Stimulated activated CD8-positive, alpha-beta memory T cell treated with anti-CD3 and anti-CD28 coated beads, Interleukin-7, amount 100 ng/mL, for 24 hours (primary cell): Measurements from ENCODE around the gene VWA8.
"Not testable (repeated sequence)": the region's sequence is repeated elsewhere in the genome, so short reads cannot be mapped to it uniquely, and the experiment has no call there.

Experiments used
- DNase-seq: peaks from one replicate; pipeline ENCODE4 v3.0.0-alpha.2; 2020; ENCODE audit warnings: low read depth

Gene VWA8

DNA sequence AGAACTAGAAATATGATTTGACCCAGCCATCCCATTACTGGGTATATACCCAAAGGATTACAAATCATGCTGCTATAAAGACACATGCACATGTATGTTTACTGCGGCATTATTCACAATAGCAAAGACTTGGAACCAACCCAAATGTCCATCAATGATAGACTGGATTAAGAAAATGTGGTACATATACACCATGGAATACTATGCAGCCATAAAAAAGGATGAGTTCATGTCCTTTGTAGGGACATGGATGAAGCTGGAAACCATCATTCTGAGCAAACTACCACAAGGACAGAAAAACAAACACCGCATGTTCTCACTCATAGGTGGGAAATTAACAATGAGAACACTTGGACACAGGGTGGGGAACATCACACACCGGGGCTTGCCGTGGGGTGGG is 38.0 kb downstream of the VWA8 start:
- DNase-seq = not testable (repeated sequence)

DNA sequence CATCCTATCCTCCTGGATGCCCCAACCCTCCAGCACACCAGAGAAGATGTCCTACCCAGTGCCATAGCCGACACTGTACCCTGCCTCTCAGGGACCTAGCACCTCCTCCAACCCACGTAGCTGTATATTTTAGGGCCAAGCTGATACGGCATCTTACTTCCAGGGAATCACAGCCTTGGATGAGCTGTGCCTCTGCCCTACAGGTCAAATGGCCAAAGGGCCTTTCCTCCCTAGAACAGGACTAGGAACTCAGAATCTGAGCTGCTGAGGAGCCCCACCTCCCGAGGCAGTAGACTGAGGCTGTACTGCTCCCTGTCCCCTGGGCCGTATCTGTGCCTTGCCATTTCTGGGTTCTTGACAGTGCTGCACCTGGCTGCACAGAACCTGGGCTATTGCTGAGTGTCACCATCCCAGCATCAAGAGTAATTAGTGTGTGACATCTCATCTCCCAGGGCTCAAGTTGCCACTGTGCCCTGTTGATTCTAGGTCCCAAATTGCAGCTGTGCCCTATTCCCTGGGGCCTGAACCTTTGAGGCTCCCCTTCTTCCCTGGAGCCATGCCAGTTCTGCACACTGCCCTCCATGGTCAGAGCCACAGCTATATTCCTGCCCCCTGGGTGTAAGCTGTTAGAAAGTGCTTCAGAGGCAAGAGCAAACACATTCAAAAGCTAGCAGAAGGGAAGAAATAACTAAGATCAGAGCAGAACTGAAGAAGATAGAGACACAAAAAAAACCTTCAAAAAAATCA is 41.0 kb downstream of the VWA8 start:
- no peak for DNase-seq

DNA sequence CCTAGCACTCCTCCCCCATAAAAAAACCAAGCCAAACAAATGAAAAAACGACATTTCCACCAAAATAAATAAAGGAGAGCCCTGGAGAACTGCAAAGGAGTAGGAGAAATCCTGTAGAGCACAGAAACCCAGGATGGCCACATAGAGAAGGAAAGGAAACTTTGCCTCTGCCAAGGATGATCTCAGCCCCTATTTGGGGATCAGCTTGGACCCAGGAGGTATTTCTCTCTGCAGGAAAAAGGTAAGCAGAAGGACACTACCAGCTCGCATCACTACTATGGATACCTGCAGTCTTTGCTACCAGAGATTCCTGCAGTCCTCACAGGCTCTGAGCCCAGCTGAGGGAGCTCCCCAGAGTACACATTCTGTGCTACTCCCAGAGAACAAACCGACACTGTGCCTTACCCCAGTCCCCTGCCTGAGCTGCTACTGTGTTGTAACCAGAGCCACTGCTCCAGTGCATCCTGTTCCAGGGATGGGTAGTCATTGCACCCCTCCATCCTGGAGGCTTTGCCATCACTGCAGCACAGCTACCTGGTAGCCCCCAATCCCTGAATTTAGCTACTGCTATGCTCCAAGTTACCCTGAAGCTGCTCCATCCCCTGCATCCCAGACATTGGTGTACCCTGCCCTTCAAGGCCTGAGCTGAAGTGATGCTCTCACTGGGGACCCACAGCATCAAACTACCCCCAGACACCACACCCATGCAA is 41.7 kb downstream of the VWA8 start:
- no peak for DNase-seq

DNA sequence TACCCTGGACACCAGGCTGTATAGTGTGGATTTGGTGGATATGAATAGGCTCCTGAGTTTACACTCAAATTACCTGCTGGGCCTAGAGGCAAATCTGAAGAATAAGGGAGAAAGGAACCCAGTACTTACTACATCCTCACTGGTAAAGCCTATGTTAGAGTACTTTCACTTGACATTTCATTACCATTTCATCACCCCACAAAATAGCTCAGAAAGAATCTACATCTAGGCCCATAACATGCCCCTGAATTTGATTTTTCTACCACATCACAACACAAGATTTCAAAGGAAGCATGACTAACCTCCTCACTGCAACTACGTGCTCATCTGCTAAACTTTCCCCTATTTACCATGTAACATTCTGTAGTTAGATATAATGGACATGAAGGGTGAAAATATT is 43.3 kb downstream of the VWA8 start:
- DNase-seq = no peak

DNA sequence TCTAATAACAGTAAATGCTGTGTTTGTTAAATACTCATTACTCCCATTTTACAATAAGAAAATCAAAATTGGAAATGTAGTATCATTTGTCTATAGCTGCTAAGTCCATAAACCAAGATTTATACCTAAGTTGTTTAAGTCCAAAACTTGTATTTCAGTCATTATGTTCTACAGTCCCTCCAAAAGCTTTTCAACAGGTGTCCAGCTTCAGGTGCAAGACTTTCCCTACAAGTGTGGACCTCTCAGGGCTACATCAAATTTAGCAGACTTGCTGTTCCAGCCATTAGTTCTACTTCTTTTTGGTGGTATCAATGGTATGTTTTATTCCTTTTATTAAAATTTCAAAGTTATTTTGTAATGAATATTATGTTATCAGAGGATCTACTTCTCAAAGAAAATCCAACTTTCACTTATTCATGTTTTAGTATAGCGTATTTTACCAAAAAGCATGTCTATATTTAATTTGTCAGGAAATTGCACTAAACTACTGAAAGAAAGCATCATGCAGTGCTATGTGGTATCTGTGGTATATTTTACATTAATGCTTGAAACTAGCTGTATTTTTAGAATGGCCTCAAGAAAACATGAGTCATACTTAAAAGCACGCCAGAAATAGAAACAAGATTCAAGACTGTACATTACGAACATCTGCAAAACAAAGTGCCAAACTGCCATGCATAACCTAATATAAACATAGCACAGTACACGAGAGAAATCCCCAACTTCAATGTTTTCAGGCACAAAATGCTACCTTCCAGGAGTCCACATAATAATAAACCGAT is 44.5 kb downstream of the VWA8 start:
- DNase-seq = no peak

DNA sequence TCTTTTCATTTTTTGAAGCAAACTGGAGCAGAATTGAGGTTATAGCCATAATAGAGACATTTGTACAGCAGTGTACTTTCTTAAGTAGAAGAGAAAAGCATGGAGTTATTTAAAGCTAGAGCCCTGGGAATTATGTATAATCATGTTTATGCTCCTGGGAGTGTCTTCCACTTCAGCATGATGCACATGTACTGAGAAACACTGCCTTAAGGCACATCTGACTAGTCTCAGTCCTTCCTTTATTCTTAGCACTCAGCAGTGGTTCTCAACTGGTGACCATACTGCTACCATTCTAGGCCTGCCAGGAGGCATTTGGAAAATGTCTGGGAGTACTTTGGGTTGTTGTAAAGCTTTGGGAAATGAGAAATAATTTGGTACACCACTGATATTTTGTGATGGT is 45.8 kb downstream of the VWA8 start:
- no peak for DNase-seq

DNA sequence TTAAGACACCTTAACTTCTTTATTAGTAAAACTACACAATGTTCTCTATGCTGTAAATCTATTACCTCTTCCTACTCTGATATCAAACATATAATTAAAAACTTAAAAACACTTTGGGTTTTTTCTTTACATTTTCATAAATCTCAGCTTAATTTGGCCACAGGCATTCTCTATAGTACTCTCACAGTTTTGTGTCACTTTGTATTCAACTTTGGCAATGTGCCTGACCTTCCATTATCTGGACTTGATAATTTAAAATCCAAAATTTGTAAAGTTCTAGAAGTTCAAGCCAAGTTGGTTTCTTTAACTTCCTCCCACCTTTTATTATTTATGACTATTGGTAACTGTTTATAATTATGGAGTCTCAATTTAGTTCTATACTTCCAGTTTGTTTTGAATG is 46.4 kb downstream of the VWA8 start:
- DNase-seq = no peak

DNA sequence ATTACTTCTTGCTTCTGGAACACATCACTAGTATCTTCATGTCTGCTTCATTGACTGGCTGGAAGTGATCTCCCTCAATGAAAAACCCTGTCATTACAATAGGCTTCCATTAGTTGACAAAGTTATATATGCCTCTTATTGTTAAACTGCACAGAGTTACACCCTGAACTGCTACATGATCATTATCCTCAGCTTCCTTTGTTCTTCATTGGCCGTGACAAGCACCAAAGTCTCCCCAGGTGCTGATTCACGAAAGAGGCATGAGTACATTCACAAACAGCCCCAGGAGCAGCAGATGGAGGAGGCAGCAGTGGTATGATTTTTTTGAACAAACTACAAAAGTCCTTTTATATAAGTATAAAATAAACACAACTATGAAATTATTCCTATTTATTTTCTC is 51.4 kb downstream of the VWA8 start:
- no peak for DNase-seq

DNA sequence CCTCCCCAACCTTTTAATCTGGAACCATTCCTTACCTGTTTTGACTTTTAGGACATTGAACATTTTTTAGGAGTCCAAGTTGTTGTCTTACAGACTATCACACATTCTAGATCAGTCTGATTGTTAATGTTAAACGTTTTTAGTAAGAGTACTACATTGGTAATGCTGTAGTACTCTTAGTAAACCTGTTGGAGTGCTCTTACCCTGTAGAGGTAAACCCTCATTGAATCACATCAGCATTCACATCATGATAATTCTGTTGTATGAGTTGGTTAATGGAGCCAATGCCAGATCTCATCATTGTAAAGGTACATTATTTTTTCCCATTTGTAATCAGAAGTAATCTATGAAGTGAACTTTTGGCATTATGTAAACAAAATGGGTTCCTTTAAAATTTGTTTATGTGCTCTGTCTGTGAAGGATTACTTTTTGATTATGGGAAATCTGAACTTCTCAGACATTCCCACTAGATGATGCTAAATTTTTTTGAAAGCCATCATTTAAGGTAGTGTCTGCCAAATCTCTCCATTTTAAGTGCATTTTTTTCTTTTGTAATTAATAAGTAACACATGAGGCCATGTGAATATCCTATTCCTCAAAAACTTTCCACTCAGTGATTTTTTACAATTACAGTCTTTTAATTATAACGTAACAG is 55.2 kb downstream of the VWA8 start:
- DNase-seq = no peak

DNA sequence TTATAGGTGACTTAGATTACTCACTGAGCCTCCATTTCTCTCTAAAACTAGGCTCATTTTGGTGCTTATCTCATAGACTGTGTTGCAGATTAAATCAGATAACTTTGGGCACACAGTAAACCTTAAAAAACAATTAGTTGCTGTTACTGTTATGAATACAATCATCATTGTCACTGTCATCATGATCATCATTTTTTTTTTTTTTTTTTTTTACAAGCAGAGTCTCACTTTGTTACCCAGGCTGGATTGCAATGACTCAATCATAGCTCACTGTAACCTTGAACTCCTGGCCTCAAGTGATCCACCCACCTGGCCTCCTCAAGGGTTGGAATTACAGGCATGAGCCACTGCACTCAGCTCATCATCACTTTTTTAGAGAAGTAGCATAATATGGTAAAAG is 60.0 kb downstream of the VWA8 start:
- DNase-seq = no peak

DNA sequence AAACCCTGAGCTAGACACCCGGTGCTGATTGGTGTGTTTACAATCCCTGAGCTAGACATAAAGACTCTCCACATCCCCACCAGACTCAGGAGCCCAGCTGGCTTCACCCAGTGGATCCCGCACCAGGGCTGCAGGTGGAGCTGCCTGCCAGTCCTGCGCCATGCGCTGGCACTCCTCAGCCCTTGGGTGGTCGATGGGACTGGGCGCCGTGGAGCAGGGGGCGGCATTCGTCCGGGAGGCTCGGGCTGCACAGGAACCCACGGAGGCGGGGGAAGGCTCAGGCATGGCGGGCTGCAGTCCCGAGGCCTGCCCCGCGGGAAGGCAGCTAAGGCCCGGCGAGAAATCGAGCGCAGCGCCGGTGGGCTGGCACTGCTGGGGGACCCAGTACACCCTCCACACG is 62.5 kb downstream of the VWA8 start:
- DNase-seq = not testable (repeated sequence)

DNA sequence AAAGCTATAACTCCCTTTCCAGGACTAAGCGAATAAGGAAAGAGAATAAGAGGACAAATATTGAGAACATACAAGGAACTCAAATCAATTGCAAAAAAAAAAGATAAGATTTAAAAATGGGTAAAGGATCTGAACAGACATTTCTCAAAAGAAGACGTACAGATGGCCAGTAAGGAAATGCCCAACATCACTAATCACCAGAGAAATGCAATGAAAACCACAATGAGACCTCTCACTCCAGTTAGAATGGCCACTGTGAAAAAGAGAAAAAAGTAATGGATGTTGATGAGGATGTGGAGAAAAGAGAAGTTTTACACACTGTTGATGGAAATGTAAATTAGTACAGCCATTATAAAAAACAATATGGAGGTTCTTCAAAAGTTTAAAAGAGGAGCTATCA is 63.8 kb downstream of the VWA8 start:
- no peak for DNase-seq

DNA sequence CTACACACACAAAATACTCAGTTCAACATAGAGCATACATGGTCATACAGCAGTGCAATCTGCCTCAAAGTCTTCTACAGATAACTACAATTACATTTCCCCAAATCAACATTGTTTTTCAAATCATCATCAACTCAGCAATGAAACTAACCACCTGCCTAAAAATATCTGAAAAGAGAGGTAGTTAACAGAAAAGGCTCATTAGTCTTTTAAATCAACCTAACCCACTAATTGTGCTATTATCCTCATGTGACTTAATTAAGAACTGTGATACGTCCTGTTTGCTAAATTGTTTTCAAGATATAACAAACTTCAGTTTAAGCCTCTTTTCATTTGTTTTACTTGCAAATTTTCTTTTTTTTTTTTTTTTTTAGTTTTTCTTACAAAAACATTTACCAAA is 65.4 kb downstream of the VWA8 start:
- DNase-seq = no peak

DNA sequence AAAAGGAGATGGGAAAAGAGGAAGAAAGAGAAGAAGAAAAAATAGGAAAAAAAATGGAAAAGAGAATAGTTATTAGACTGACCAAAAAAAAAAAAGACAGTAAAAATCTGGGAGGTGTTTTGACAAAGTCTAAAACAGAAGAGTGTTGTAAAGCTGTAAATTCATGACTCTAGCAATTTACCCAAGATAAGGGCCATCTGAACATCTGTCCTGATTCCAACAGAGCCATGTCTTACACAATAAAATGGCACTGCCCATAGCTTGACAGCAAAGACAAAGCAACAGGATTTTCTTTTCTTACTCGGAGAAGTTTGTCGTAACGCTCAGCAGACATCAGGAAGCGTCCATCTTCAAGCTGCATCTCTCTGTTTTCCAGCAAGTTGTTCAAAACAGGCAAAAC is 69.8 kb downstream of the VWA8 start:
- no peak for DNase-seq

DNA sequence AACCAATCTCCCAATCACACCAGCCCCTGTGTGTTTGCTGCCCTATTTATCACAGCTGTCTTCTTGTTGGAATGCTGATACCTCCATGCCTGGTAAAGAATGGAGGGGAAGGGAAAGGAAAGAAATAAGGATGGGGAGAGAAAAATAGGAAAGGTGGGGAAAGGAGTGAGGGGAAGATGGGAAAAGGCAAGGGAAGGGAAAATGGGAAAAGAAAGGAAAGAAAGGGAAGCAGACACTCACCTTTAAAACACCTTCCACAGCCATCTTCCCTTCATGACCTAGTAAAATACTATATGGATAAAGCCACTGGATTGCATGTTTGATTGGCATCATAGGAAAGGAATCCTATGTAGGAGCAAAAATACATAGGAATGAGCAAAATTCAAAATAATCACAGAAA is 77.8 kb downstream of the VWA8 start:
- DNase-seq = no peak

DNA sequence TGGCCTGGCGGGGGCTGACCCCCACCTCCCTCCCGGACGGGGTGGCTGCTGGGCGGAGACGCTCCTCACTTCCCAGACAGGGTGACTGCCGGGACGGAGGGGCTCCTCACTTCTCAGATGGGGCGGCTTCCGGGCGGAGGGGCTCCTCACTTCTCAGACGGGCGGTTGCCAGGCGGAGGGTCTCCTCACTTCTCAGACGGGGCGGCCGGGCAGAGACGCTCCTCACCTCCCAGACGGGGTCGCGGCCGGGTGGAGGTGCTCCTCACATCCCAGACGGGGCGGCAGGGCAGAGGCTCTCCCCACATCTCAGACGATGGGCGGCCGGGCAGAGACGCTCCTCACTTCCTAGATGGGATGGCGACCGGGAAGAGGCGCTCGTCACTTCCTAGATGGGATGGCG is 79.0 kb downstream of the VWA8 start:
- not testable (repeated sequence) for DNase-seq

DNA sequence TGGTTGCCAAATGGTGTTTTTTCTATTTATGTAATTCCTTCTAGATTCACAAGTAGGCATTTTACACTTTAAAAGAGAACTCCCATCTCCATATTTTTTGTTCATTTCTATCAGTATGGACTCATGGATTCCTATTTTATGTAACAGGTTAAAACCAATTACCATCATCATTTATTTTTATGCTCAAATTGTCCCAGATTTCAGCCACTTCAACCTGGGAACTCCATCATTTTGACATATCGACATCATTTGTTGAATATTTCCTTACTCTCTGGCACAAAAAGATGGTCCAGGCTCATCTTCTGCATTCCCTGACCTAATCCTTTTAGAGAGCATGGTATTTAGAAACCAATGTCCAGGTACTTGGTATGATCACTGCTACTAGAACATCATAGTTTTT is 79.9 kb downstream of the VWA8 start:
- DNase-seq = no peak

DNA sequence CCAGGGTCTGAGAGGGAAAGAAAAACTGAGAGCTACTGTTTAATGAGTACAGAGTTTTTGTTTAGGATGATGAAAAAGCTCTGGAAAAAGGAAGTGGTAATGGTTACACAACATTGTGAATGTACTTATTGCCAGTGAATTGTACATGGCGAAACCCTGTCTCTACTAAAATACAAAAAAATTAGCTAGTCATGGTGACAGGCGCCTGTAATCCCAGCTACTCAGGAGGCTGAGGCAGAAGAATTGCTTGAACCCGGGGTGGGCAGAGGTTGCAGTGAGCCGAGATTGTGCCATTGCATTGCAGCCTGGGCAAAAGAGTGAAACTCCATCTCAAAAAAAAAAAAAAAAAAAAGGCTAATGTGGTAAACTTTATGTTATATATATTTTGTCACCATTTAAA is 96.3 kb downstream of the VWA8 start:
- no peak for DNase-seq

DNA sequence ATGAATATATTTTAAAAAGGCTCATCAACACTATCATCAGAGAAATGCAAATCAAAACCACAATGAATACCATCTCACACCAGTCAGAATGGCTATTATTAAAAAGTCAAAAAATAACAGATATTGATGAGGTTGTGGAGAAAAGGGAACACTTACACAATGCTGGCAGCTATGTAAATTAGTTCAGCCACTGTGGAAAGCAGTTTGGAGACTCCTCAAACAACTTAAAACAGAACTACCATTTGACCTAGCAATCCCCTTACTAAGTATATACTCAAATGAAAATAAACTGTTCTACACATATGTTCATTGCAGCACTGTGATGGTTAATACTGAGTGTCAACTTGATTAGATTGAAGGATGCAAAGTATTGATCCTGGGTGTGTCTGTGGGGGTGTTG is 98.2 kb downstream of the VWA8 start:
- not testable (repeated sequence) for DNase-seq

DNA sequence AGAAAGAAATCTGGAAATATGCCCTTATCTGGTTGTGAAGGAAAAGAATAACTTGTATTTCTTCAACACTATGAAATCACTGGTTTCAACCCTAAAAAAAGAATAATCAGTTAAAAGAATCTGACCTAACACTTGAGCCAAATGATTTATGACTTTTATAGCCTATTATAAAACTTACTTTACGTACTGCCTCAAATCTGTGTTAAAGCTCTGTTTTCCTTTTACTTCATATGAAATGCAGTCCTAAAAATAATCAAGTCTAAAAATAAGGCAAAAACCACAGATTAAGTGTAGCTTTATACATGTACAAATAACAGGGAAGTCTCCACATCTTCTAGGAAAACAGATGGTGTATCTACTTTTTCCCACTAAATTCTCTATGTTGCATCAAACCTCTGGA is 101.3 kb downstream of the VWA8 start:
- DNase-seq = no peak

DNA sequence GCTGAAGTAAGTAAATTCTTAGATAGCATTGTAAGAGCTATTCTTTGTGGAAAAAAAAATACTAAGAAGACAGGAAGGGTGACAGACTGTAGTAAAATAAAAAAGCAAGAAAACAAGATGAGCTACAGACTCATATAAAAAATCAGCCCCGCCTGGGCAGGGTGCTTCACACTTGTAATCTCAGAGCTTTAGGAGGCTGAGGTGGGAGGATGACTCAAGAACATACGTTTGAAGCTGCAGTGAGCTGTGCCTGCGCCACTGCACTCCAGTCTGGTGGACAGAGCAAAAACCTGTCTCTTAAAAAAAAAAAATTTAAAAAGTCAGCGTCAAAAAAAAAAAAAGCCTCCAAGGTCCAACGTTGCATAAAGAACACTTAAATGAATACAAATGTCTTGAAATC is 102.1 kb downstream of the VWA8 start:
- no peak for DNase-seq

DNA sequence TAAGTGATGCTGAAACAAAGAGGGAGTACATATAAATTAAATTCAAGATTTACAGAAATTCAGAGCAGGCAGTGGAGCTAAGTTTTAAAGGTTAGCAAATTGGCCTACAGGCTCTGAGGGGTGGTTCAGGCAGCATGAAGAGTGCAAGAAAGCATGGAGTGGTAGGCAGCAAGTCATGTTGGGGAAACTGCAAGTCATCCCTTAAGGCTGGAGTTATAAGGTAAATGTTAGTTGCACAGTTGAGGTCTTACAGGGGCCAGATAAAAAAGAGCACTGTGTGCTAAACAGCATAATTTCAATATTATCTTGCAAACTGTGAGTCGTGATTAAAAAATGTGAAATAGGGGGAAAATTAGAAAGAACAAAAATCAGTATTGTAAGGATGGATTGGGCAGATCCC is 106.2 kb downstream of the VWA8 start:
- DNase-seq = no peak

DNA sequence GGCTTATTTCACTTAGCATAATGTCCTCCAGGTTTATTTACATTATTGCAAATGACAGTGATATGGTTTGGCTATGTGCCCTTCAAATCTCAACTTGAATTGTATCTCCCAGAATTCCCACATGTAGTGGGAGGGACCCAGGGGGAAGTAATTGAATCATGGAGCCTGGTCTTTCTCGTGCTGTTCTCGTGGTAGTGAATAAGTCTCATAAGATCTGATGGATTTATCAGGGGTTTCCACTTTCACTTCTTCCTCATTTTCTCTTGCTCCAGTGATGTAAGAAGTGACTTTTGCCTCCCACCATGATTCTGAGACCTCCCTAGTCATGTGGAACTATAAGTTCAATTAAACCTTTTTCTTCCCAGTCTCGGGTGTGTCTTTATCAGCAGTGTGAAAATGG is 109.6 kb downstream of the VWA8 start:
- no peak for DNase-seq
